A172 (cell line): ENCODE results near the gene DLX1. TPM values are rescaled to one million over a fixed set of nuclear protein-coding genes. Genes with fewer than 3 reads are reported as not detected.
A peak's percentile ranks its signal among the peaks of the same experiment; 100 is the strongest.
"Not testable (repeated sequence)": the region's sequence is repeated elsewhere in the genome, so short reads cannot be mapped to it uniquely, and the experiment has no call there.

Source experiments
- DNase-seq: peaks from one replicate; pipeline ENCODE4 v3.0.0-alpha.2; 2015; ENCODE audit warnings: low spot score
- total RNA-seq: library from RNA; depleted of rRNA; stranded (reverse); fragments of >200 nt; shearing (Covaris generic); gene quantifications from 2 replicates; pipeline ENCODE4 v1.2.3, GENCODE V29; 2014; rRNA removed

DLX1 gene
- total RNA-seq = 3.9 and 5.3 TPM in 2 replicates

GRCh38 chr2:172085460-172086159 lies at the start of gene DLX1:
Gene DLX1 (plus strand): TSS chr2:172085507. CDS start chr2:172085678, 171 bp downstream.
- no peak for DNase-seq

- no peak for DNase-seq
Measured at GRCh38 chr2:172038121-172038520, 47.2 kb upstream of the DLX1 start.

GRCh38 chr2:172038604-172039003 lies 46.7 kb upstream of the DLX1 start:
- peak; percentile 79 for DNase-seq

- DNase-seq = no peak
Measured at GRCh38 chr2:172039011-172039704, 46.1 kb upstream of the DLX1 start.

- DNase-seq = no peak
Measured at GRCh38 chr2:172040311-172040710, 45.0 kb upstream of the DLX1 start.

GRCh38 chr2:172046080-172046678 lies 39.1 kb upstream of the DLX1 start:
- DNase-seq = peak; percentile 3

GRCh38 chr2:172046866-172047565 lies 38.3 kb upstream of the DLX1 start:
- no peak for DNase-seq

- DNase-seq = no peak
Measured at GRCh38 chr2:172047566-172048507, 37.5 kb upstream of the DLX1 start.

- no peak for DNase-seq
Measured at GRCh38 chr2:172048508-172049503, 36.5 kb upstream of the DLX1 start.

GRCh38 chr2:172049567-172050120 lies 35.7 kb upstream of the DLX1 start:
- no peak for DNase-seq

GRCh38 chr2:172050479-172051125 lies 34.7 kb upstream of the DLX1 start:
- no peak for DNase-seq

GRCh38 chr2:172052000-172052983 lies 33.0 kb upstream of the DLX1 start:
- DNase-seq = no peak

GRCh38 chr2:172053486-172053885 lies 31.8 kb upstream of the DLX1 start:
- DNase-seq = no peak

- DNase-seq = no peak
Measured at GRCh38 chr2:172056293-172056692, 29.0 kb upstream of the DLX1 start.

GRCh38 chr2:172058660-172059059 lies 26.6 kb upstream of the DLX1 start:
- DNase-seq = no peak

GRCh38 chr2:172060118-172060517 lies 25.2 kb upstream of the DLX1 start:
- not testable (repeated sequence) for DNase-seq

GRCh38 chr2:172062402-172063004 lies 22.8 kb upstream of the DLX1 start:
- DNase-seq = no peak
